Epidermal melanocyte (primary cell): ENCODE measurements around the gene PIK3R2.

ENCODE experiments used
- DNase-seq: peaks from one replicate; pipeline ENCODE4 v3.0.0; 2011; ENCODE audit warnings: low spot score; ENCODE audit not compliant: insufficient read length

The PIK3R2 gene

GRCh38 chr19:18155095-18156087, 2.4 kb downstream of the PIK3R2 start:
- no peak for DNase-seq

- DNase-seq: no peak
These were observed 3.3 kb downstream of the PIK3R2 start for GRCh38 chr19:18156268-18156667.

- DNase-seq: peak; percentile 98
These were observed 4.0 kb downstream of the PIK3R2 start for GRCh38 chr19:18156841-18157464.

DNA sequence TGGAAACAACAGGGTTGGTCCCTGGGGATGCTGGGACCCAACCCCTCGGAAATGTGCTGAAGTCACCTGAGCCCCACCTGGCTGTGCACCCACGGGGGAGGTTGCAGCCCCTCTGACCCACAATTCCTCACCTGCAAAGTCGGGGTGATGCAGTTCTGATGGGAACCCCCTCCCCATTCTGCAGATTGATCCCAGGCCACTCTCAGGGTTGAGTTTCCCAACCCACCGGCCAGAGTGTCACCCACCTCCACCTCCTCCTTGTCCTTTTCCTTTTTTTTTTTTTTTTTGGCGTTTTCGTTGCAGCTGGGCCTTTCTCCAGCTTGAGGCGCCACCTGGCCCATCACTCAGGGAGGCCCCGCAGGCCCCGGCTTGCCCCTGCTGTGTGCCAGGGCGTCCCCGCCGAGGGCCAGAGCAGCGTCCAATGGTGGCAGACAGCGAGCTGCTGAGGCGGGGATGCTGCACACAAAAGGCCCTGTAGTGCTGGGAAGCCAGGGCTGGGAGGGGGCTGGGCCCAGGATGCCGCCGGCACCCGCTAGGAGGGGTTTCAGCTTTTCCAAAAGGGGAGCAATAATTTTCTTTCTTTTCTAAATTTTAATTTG, 4.6 kb downstream of the PIK3R2 start:
- DNase-seq: no peak

- DNase-seq: no peak
These were observed 5.5 kb downstream of the PIK3R2 start for GRCh38 chr19:18158467-18158866.

- peak; percentile 66 for DNase-seq
These were observed 6.2 kb downstream of the PIK3R2 start for GRCh38 chr19:18159059-18159616.

DNA sequence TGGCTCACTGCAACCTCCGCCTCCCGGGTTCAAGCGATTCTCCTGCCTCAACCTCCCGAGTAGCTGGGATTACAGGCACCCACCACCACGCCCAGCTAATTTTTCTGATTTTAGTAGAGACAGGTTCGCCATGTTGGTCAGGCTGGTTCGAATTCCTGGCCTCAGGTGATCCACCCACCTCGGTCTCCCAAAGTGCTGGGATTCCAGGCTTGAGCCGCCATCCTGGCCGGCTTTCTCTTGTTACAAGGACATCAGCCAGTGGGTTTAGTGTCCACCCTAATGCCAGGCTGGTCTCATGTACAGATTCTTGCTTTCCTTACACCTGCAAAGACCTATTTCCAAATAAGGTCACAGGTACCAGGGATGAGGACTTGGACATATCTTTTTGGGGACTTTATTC, 6.8 kb downstream of the PIK3R2 start:
- no peak for DNase-seq

DNA sequence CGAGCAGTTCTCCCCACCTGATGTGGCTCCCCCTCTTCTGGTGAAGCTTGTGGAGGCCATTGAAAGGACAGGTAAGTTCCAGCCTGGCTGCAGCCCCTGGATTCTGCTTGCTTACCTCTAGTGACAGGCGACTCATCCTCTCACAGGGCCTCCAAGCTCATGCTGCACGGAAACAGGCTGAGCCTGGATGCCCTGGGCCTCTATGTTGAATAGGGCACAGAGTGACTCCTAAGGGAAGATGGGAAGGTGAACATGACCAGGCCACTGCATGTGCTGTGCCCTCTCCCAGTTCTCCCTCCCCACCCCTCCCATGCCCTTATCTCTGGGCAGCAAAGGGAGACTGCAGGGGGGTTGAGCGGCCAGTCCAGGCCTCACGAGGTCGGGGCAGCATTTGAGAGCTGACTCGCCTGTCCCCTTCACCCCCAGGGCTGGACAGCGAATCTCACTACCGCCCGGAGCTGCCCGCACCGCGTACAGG, 7.6 kb downstream of the PIK3R2 start:
- no peak for DNase-seq

- peak; percentile 91 for DNase-seq
These were observed 8.1 kb downstream of the PIK3R2 start for GRCh38 chr19:18160971-18161635.

DNA sequence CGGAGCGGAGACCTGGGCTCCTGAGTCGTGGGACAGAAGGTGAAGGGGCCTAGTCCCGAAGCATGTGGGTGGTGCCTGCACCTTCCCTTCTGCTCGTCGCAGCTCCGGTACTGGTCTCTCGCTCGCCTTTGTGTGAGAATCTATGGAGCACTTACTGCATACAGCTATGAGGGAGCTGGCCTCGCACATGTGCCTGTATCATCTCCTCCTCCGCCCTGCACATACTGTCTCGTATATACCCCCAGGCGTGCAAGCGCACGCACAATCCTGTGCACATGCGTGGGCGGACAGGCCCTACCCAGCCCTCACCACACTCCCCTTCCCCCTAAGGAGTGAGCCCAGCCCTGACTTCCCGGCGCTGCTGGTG, 8.7 kb downstream of the PIK3R2 start:
- no peak for DNase-seq

GRCh38 chr19:18164072-18164471, 11.1 kb downstream of the PIK3R2 start:
- DNase-seq: no peak

DNA sequence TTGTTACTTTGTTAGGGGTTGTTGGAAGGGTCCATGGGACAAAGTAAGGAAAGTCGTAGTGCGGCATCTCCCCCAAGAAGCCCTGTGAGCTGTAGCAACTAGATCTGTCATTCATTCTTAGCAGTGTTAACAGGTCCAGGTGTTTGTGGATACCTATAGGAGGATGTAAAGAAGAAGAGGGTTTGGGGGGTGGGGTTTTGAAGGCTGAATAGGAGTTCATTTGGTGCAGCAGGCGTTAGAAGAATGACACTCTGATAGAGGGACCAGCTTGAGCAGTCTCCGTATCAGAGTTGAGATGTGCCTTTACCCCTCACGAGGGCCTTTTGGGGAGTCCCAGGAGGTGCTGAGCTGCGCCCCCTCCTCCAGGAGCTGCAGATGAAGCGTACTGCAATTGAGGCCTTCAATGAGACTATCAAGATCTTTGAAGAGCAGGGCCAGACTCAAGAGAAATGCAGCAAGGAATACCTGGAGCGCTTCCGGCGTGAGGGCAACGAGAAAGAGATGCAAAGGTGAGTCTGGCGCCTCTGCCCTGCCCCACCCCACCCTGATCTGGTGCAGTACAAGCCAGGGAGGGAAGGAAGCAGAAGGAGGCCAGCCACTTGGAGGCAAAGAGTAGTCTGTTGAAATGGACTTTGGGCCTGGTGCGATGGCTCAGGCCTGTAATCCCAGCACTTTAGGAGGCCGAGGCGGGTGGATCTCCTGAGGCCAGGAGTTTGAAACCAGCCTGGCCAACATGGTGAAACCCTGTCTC, 13.0 kb downstream of the PIK3R2 start:
- DNase-seq: no peak

GRCh38 chr19:18167011-18167410, 14.0 kb downstream of the PIK3R2 start:
- no peak for DNase-seq

DNA sequence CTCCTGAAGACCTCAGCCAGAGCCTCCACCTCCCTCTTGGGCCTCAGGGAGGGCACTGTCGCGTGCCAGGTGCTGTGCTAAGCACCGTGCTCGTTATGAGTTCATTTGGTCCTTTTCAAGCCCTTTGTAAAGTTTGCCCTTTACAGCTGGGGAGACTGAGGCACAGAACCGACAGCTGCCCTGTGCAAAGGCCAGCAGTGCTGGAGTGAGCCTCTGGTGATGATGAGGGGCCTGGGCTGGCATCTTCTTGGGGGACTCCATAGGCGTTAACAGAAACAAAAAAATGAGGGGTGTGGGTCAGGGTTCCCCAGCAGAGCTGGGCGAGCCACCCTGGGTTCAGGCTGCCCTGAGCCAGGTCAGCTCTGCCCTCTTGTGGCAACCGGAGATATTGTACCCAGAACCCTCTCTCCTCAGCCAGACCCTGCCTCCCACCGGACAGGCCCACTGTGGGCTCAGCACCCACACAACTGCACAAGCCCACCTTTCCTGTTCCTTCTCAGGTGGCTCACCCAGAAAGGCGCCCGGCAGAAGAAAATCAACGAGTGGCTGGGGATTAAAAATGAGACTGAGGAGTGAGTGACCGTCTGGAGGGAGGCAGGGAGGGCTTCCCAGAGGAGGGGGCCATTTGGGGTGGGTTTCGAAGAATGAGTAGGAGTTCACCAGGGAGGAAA, 15.1 kb downstream of the PIK3R2 start:
- peak; percentile 95 for DNase-seq

DNA sequence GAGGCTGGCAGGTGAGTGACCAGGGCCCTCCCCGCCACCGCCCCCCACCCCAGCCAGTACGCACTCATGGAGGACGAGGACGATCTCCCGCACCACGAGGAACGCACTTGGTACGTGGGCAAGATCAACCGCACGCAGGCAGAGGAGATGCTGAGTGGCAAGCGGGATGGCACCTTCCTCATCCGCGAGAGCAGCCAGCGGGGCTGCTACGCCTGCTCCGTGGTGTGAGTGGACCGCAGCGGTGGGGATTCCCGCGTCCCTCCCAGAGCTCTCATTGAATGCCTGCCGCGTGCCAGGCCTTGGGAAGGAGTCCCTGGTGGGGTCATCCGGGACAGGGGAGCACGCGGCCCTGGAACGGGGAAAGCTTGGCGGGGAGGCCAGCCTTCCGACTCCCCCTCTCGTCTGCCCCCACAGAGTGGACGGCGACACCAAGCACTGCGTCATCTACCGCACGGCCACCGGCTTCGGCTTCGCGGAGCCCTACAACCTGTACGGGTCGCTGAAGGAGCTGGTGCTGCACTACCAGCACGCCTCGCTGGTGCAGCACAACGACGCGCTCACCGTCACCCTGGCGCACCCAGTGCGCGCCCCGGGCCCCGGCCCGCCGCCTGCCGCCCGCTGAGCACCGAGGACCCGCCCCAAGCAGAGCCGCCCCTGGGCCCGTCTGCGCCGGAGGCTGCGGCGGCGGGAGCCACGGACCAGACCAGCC, 15.9 kb downstream of the PIK3R2 start:
- no peak for DNase-seq

- no peak for DNase-seq
These were observed 17.8 kb downstream of the PIK3R2 start for GRCh38 chr19:18170714-18171255.

DNA sequence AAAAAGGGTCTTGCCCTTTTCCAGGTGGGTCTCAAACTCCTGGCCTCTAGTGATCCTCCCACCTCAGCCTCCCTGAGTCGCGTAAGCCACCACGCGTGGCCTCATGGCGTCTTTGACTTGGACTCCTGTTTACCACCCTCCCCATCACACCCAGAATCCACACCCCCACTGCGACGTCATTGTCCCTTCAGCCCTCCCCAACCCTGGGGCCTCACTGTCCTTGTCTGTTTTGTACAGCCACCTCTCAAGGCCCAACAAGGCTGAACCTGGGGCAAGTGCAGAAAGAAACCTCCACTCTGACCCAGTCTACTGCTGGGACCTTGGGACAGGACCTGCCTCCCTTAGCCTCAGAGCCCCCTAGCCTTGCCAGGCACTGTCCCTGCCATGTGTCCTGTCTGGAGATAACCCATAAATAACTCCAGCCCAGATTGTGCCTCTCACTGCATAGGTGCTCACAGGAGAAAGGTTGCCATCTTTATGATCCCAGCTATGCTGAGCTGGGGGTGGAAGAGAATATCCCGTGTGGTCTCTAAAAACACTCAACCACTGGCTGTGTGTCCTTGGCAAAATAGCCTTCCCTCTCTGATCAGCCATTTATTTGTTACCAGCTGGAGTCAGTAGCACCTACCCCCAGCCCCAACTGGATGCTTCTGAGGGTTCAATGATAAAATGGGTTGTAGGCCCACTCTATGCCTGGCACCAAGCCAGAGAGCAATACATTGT, 18.8 kb downstream of the PIK3R2 start:
- DNase-seq: no peak

- no peak for DNase-seq
These were observed 19.5 kb downstream of the PIK3R2 start for GRCh38 chr19:18172331-18173053.
